Right lung (tissue), 10 donors: ENCODE results near the gene RMDN3. TPM values are rescaled to one million over a fixed set of nuclear protein-coding genes. Genes with fewer than 3 reads are reported as not detected.

Source experiments
- DNase-seq, 2 donors: peaks; one replicate each; pipeline ENCODE4 v3.0.0-alpha.2; 2013
- long read RNA-seq, 8 donors: transcript quantifications; one replicate each; lab custom pipeline, GENCODE V29; 2026
- polyA plus RNA-seq, 5 donors: library from polyadenylated mRNA; unstranded; fragments of 120-200 nt; gene quantifications; one replicate each; pipeline versions ENCODE4 v1.2.1 to v1.2.3, GENCODE V29; 2013; ENCODE audit warnings: inconsistent platforms in 1 of 5, low replicate concordance in 1 of 5; ENCODE audit not compliant: insufficient read length in 5 of 5, insufficient read depth in 1 of 5

RMDN3 gene, protein sequence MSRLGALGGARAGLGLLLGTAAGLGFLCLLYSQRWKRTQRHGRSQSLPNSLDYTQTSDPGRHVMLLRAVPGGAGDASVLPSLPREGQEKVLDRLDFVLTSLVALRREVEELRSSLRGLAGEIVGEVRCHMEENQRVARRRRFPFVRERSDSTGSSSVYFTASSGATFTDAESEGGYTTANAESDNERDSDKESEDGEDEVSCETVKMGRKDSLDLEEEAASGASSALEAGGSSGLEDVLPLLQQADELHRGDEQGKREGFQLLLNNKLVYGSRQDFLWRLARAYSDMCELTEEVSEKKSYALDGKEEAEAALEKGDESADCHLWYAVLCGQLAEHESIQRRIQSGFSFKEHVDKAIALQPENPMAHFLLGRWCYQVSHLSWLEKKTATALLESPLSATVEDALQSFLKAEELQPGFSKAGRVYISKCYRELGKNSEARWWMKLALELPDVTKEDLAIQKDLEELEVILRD
- 10 to 100 TPM; 28.9 to 39.0 (median 31.4) TPM for polyA plus RNA-seq
- long read RNA-seq, donor 1, transcript RMDN3-202 (13 exons, 2,251 nt): major isoform, 6 of 9 reads
- long read RNA-seq, donor 1, partial matches to known transcripts: 0 of 9 reads
- long read RNA-seq, donor 1, other reads (novel, unspliced or antisense): 0 of 9 reads
- long read RNA-seq, donor 2, partial matches to known transcripts: 0 of 5 reads
- long read RNA-seq, donor 2, other reads (novel, unspliced or antisense): 0 of 5 reads
- long read RNA-seq, donor 3, transcript RMDN3-202 (13 exons, 2,251 nt): major isoform, 7 of 8 reads
- long read RNA-seq, donor 3, partial matches to known transcripts: 0 of 8 reads
- long read RNA-seq, donor 3, other reads (novel, unspliced or antisense): 0 of 8 reads
- long read RNA-seq, donor 4, partial matches to known transcripts: 12 of 16 reads
- long read RNA-seq, donor 4, other reads (novel, unspliced or antisense): 0 of 16 reads
- long read RNA-seq, donor 5, transcript RMDN3-202 (13 exons, 2,251 nt): major isoform, 5 of 14 reads
- long read RNA-seq, donor 5, partial matches to known transcripts: 8 of 14 reads
- long read RNA-seq, donor 5, other reads (novel, unspliced or antisense): 0 of 14 reads
- long read RNA-seq, donor 6, transcript RMDN3-202 (13 exons, 2,251 nt): major isoform, 5 of 6 reads
- long read RNA-seq, donor 6, partial matches to known transcripts: 0 of 6 reads
- long read RNA-seq, donor 6, other reads (novel, unspliced or antisense): 0 of 6 reads
- long read RNA-seq, donor 7, partial matches to known transcripts: 0 of 3 reads
- long read RNA-seq, donor 7, other reads (novel, unspliced or antisense): 0 of 3 reads
- long read RNA-seq, donor 8, transcript RMDN3-202 (13 exons, 2,251 nt): major isoform, 5 of 5 reads
- long read RNA-seq, donor 8, partial matches to known transcripts: 0 of 5 reads
- long read RNA-seq, donor 8, other reads (novel, unspliced or antisense): 0 of 5 reads

GRCh38 chr15:40754883-40755811 lies at the start of gene RMDN3:
Gene RMDN3, minus strand, starts transcription at chr15:40755254. Its CDS starts 471 bp downstream, at chr15:40754783.
- DNase-seq: peak; percentile 98

DNA sequence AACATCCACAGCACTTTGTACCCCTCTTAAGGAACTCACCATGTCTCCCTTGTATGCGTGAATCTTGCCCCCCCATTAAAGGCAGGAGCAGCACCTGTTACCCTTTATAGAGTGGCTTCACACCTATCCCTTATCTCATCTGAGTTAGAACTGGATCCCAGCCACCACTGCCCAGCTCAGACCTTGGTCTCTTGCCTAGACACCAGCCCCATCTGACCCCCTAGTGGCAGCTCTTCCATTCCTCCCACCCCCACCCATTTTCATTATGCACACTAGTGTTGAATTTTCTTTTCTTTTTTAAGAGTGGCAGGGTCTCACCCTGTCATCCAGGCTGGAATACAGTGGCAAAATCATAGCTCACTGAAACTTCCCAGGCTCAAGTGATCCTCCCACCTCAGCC lies 48.6 kb upstream of the RMDN3 start:
- no peak for DNase-seq

- no peak for DNase-seq
Measured at GRCh38 chr15:40803076-40803475, 48.0 kb upstream of the RMDN3 start.

DNA sequence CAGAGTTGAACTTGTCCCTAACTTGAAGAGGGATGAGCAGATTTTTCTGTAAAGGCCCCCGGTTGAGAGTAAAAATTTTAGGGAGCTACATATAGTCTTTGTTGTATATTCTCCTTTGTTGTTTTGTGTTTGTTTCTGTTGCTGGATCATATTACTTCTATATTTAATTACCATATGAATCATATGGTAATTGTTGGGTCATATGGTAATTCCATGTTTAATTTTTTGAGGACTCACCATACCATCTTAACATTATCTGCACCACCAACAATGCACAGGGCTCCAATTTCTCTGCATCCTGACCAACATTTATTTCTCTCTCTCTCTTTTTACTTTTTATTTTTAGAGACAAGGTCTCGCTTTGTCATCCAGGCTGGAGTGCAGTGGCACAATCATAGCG lies 44.5 kb upstream of the RMDN3 start:
- no peak for DNase-seq

- no peak for DNase-seq
Measured at GRCh38 chr15:40796512-40796911, 41.5 kb upstream of the RMDN3 start.

DNA sequence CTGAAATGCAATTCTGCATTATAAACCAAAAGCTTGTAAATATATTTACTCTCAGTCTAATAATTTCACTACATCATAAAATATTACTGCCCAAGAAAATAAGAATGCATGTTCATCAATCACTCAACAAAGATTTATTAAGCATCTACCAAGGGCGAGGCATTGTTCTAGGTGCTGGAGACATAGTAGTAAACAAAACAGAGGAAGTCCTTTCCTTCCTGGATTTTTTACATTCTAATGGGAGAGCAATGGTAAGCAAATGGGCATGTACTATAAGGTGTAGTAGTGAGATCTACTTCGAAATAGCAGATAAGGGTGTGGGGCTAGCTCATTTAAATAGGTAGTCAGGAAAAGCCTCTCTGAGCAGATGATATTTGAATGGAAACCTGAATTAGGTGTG lies 41.0 kb upstream of the RMDN3 start:
- DNase-seq: no peak

GRCh38 chr15:40793216-40793989 lies 38.3 kb upstream of the RMDN3 start:
- DNase-seq: no peak

GRCh38 chr15:40792394-40792793 lies 37.3 kb upstream of the RMDN3 start:
- no peak for DNase-seq

DNA sequence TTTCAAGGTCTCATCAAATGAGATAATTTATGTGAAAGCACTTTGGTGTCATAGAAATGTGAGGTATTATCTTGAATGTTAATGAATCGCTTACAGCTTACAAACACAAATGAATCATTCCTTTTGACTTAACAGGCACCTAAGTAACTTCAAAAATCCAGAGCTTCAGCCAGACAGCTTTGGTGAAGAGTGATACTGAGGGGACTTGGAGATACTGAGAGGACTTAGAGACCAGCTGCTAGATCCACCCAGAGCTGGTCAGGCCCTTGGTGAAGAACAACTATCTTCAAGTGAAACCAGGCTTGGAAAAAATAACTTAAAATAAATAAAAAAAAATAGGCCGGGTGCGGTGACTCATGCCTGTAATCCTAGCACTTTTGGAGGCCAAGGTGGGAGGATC lies 35.7 kb upstream of the RMDN3 start:
- no peak for DNase-seq

DNA sequence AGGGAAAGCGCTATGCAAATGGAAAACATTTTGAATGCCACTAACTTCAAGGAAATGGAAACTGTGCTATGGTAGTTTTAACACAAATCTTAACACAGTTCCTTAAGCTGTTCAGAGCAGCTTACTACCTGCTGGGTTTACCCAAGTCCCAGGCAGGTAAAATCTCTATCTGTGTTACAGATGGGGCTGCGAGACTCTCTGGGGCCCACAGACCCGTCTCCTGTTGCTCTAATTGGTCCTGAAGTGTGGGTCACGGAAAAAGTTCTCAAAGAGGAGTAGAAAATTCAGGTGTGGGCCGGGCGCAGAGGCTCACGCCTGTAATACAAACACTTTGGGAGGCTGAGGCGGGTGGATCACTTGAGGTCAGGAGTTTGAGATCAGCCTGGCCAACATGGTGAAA lies 34.9 kb upstream of the RMDN3 start:
- DNase-seq: no peak

- DNase-seq: no peak
Measured at GRCh38 chr15:40789119-40789518, 34.1 kb upstream of the RMDN3 start.

- DNase-seq: no peak
Measured at GRCh38 chr15:40787991-40788390, 32.9 kb upstream of the RMDN3 start.

DNA sequence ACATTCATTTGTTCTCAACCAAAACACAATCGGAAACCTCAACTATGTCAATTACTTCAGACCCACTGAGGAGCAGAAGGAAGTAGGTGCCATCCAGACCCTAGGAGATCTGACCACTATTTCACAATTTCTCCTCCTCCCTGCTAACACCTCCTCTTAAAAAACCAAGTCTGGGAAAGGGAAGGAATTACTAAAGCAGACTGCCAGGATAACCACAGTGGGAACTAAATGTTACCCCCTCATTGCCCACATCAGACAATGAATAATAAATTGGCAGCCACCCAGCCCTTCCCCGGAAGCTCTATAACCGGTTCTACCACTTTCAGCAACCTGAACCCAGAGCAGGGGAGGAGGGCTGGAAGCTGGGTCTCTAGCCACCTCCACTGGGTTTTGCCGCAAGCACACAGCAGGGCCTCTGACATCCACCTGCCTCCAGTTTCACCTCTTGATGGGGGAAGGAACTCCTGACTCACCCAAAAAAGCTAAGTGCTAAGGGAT lies 32.3 kb upstream of the RMDN3 start:
- DNase-seq: peak; percentile 58 to 68

- no peak for DNase-seq
Measured at GRCh38 chr15:40785814-40786213, 30.8 kb upstream of the RMDN3 start.

DNA sequence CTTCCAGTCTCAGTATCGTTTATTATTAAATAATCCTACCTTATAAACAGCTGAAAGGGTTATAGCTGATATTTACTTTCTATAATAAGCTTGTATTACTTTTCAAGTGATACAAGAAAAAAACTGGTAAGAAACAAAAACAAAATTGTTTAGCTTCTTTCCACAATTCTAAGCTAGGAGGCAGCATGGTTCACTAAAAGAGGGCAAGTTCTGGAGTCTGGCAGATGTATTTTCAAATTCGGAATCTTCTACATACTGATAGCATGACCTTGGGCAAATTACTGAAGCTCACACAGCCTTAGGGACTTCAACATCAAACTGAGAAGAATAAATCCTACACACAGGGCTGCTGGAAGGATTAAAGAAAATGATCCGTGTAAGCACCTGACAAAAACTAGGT lies 30.1 kb upstream of the RMDN3 start:
- DNase-seq: no peak

DNA sequence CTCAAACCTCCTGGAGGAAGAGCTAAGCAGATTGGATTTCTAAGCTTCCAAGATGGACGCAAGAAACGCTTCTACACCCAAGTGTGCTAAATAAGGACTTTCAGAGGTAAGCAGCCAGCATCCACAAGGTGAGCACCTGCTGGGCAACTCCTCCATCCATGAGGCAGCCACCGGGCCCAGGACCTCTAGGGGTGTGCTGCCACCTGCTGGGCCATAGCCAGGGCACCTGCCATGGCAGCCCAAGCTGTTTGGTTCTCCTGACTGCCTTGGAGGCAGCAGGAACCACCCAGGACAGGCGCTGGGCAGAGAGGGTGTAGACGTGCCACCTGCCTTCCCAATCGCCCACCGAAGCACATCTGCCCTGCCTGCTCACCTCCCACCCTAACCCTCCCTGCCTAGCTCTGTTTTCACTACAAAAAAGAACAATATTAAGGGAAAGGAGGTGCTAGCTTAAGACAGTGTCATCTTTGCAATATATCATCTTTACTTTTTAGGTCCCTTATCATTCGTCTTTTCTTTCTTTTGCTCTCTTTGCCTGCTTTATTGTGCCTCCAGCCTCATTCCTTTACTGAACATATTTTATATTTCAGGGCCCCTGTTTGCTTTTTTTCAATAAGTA lies 27.7 kb upstream of the RMDN3 start:
- no peak for DNase-seq

DNA sequence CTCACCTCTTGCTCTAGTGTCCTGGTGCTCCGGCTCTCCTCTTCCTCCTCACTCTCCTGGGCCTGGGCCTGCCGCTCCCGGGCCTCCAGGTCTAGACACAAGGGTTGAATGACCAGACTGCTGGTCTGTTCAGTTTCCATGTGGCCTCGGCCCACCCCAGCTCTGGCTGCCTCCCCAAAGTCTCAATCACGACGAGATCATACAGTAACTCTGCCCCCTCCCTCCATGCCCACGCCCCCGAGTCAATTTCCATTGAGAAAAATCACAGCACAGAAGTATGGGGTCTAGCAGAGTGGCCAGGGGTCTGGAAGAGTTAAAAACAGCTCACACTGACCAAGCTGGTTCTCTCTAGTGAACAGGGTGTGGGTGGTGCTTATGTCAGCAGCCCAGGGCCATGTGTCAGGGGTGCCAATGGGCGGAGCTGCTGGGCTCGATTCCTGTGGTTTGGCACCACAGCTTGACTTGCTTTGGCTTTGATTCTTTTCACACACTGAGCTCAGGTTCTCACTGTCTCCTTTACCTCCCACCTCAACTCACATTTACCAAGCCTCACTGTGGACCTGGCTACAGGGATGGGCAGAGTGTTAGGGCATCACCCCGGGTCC lies 21.6 kb upstream of the RMDN3 start:
- DNase-seq: no peak

DNA sequence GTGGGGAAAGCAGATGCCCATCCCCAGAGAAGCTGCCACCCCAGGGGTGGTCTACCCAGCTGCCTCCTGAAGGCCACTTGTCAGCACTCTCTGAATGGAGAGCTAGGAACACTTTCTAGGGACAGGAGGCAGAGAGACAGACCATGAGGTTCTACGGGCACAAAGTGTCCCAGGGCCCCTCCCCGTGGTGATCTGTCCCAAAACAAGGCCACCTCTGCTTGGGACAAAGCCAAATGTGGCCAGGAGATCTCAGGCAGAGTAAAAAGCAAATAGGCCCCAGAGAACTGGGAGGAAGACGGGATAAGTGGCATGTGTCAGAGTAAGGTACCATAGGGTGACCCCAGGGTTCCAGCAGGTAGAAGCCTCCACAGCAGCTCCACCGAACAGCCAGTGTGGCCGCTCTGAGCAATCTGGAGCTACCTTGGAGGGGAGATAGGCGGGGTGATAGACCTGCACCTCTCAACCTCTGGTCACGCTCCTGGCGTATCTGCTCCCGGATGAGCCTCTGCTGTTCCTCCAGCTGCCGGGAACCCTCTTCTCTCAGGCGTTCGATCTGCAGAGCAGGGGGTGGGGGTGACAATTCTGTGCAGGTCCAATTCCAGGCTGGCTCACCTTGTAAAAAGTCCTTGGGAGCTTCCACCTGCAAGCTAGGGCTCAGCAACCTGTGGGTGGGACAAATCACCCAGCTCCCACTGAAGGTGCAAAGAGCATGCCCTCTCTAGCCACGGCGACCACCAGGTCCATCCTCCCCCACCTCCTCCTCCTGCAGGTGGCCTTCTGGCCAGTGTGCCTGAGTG lies 20.9 kb upstream of the RMDN3 start:
- no peak for DNase-seq
